Renal pelvis (tissue), 4 donors: ENCODE results near the gene TBC1D5. TPM values are rescaled to one million over a fixed set of nuclear protein-coding genes. Genes with fewer than 3 reads are reported as not detected.
"Not testable (repeated sequence)": the region's sequence is repeated elsewhere in the genome, so short reads cannot be mapped to it uniquely, and the experiment has no call there.

Source experiments
- DNase-seq: peaks from one replicate; pipeline ENCODE4 v3.0.0-alpha.2; 2013
- polyA plus RNA-seq, 3 donors: library from polyadenylated mRNA; unstranded; fragments of 120-200 nt; gene quantifications; one replicate each; pipeline ENCODE4 v1.2.1, GENCODE V29; 2013; ENCODE audit not compliant: insufficient read length in 3 of 3

Gene TBC1D5
- polyA plus RNA-seq, 3 donors, result 46.4 to 52.8 (median 48.8) TPM

- peak; percentile 63 for DNase-seq
Measured at GRCh38 chr3:17645074-17645698, 97.2 kb downstream of the TBC1D5 start.

DNA sequence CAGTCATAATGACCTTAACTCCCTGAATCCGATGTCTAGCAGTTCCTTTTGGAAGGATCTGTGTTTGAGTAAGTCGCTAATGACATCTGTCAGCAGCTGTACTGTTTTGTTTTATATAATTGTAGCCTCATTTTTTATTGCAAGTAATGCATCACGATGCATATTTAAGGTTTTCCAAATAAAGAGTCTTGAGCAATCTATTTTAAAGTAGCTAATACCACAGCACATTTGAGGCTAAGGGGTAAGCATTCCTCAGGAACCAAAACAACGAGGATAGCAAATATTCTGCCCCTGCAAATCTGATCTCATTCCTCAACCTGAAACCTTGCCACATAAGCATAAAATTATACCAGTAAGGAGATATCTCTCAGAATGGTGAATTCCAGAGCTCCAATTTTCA lies 98.7 kb downstream of the TBC1D5 start:
- no peak for DNase-seq

DNA sequence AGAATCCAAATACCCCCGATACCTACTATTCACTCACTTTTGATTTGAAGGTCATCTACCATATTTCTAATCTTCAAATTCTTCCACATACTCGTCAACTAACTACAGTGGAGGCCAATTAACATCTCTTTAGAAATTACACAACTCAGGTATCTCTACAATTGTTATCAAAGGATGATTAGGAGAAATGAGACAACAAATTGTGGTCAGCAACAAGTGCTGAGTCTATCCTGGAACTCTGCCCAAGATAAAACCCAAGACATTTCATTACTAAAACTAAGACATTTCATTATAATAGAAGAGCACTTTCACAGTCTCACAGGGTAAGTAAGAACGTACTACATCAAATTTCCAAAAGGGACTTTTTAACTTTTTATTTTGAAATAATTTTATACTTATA lies 100.0 kb downstream of the TBC1D5 start:
- no peak for DNase-seq

- DNase-seq, result no peak
Measured at GRCh38 chr3:17640466-17640865, 102.0 kb downstream of the TBC1D5 start.

DNA sequence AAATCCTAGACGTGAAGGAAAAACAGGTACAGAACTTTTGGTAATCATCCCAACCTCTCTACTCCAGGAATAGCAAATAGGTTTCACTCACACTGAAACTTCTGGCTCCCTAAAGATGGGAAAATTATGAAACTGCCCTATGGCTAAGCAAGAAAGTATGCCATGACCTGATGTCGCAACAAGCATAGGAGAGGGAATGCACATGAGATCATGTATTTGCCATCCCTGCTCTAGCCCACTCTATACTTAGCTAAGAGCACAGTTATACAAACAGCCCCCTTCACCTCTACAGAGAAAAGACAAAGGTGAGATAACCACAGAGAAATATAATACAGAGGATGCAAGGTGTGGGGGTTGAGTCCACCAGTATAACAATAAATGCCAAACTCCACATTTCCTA lies 102.7 kb downstream of the TBC1D5 start:
- DNase-seq, result no peak

GRCh38 chr3:17639257-17639656 lies 103.2 kb downstream of the TBC1D5 start:
- DNase-seq, result no peak

- no peak for DNase-seq
Measured at GRCh38 chr3:17638356-17638755, 104.1 kb downstream of the TBC1D5 start.

DNA sequence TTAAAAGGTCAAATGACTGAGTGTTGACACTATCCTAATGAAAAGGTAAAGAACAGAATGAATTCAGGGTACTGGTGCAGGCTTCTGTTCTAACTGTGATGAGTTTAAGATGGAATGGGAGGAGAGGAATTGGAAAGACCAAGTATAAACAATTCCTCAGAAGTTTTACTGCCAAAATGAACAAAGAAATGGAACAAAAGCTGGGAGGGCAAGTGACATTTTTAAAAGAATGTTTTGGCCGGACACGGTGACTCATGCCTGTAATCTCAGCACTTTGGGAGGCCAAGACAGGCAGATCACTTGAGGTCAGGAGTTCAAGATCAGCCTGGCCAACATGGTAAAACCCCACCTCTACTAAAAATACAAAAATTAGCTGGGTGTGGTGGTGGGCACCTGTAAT lies 106.8 kb downstream of the TBC1D5 start:
- not testable (repeated sequence) for DNase-seq

- no peak for DNase-seq
Measured at GRCh38 chr3:17634964-17635363, 107.5 kb downstream of the TBC1D5 start.

- DNase-seq, result no peak
Measured at GRCh38 chr3:17634201-17634600, 108.2 kb downstream of the TBC1D5 start.

DNA sequence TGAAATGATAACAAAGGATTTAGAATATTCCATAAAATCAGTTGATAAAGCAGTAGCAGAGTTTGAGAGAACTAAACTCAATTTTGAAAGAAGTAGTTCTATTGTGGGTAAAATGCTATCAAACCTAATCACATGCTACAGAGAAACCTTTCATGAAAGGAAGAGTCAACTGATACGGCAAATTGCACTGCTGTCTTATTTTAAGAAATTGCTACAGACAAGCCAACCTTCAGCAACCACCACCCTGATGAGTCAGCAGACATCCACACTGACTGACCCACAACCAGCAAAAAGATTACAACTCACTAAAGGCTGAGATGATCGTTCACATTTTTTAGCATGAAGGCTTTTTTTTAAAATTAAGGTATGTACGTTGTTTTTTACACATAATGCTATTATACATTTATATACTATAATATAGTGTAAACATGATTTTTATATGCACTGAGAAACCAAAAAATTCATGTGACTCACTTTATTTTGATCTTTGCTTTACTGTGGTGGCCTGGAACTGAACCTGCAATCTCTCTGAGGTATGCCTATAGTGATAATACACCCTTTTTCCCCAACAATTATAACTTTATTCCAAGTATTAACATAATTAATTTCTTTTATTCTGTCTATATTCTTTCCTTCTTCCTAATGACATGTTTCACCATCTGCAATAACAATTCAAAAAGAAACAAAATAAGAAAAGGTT lies 109.9 kb downstream of the TBC1D5 start:
- DNase-seq, result no peak

DNA sequence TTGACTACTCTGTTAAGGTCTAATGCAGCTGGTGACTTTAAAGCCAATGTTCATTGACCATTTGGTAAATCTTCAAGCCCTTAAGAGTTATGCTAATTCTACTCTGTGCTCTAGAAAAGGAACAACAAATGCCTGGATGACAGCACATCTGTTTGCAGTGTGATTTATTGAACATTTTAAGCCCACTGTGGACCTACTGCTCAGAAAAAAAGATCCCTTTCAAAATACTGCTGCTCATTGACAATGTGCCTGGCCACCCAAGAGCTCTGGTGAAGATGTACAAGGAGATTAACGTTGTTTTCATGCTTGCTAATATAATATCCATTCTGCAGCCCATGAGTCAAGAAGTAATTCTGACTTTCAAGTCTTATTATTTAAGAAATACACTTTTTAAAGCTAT lies 110.8 kb downstream of the TBC1D5 start:
- DNase-seq, result no peak

DNA sequence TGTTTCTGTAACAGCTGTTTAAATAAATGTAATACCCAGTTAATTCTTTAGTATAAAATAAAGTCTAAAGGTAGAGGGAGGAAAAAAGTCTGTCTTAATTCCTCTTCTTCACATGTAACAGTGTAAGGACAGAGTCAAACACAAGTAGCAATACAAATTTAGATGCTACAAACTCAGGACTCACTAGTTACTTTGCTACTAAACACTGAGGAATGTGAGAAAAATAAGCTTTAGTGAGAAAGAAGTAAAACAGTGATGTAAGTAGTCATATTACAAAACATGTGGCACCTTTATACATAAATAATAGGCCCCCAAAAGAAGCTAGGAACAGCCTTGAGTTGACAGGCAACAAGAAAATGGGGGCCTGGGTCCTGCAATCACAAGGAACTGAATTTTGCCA lies 113.0 kb downstream of the TBC1D5 start:
- no peak for DNase-seq

DNA sequence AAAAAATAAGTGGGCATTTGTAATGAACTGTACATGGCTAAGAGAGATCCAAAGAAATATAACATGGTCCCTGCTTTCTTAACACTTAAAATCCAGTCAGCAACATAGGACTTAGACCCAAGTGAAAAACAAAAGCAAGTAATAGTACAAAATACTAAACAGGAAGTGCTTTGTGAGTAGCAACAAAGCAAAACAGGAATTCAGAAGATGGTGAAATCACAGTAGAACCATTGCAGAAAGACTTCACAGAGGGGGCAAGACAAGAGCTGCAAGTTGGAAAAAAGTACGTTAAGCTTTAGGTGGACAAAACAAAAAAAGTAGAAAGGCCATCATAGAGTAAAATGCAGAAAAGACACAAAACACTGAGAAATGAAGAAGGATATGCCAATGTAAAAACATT lies 116.0 kb downstream of the TBC1D5 start:
- DNase-seq, result no peak

DNA sequence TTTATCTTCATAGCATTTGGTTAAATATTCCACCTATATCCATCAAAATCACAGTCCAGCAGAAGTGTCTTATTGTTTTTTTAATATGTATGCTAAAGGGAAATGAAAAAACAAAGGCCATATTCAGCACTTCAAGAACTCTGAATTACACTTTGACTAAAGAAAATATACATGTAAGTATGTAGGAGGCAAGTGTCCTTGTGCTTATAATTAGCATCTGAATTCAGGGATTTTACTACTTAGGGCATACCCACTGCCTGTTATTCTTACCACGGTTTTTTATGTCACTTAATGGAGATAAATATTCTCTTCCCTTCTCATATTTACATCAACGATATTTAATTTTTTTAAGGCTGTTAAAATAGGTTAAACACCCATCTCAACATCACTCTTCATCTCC lies 117.3 kb downstream of the TBC1D5 start:
- DNase-seq, result no peak

DNA sequence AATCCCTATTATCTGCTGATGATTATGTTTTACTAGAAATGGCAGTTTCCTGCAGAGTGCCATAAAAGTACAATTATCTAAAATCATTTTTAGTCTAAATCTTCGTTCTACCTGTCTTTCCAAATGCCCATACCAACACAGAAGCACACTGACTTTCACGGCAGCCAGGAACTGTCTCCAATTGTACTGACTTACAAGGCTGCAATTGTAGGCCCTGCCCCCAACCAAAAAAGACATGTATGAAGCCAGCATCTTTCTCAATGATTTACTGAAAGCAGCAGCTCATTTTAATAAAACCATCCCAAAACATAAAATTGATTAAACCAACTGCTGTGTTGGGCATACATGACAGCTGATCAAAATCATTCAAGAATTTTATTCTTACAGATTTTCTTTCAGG lies 119.0 kb downstream of the TBC1D5 start:
- DNase-seq, result no peak

GRCh38 chr3:17619968-17620367 lies 122.5 kb downstream of the TBC1D5 start:
- no peak for DNase-seq

DNA sequence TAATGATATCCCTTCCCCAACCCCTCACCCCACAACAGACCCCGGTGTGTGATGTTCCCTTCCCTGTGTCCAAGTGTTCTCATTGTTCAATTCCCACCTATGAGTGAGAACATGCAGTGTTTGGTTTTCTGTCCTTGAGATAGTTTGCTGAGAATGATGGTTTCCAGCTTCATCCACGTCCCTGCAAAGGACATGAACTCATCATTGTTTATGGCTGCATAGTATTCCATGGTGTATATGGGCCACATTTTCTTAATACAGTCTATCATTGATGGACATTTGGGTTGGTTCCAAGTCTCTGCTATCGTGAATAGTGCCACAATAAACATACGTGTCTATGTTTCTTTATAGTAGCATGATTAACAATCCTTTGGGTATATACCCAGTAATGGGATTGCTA lies 129.4 kb downstream of the TBC1D5 start:
- not testable (repeated sequence) for DNase-seq

GRCh38 chr3:17607905-17608304 lies 134.5 kb downstream of the TBC1D5 start:
- DNase-seq, result no peak

DNA sequence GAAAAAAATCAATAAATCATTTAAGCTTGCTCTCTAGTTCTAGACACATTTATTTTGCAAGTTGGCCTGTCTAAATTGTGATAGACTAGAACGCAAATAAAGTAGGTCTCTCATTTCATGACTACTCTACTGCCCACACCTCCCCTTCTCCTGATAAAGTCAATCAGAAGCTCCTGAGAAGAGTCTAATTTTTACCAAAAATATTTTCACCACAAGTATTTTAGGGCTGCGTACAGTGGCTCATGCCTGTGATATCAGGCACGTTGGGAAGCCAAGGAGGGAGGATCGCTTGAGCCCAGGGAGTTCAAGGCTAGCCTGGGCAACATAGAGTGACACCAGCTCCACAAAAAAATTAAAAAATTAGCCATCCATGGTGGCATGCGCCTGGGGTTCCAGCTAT lies 136.5 kb downstream of the TBC1D5 start:
- no peak for DNase-seq

DNA sequence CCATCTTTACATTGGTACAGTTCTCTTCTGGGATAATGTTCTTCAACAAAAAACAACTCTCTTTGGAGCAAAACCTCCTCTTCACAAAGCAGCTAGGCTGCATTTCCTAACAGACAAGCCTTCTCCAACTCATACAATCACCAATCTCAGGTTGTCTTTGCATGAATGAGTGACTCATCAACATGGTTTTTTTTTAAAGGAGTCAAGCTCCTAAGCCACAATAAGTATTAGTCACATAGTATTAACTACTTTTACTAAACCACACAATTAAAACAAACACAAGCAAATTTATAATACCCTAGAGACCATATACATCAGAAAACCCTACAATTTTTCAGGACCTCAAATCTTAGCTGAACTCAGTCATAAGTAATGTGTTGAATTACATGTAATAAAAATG lies 137.4 kb downstream of the TBC1D5 start:
- no peak for DNase-seq

GRCh38 chr3:17602126-17602525 lies 140.3 kb downstream of the TBC1D5 start:
- DNase-seq, result no peak

DNA sequence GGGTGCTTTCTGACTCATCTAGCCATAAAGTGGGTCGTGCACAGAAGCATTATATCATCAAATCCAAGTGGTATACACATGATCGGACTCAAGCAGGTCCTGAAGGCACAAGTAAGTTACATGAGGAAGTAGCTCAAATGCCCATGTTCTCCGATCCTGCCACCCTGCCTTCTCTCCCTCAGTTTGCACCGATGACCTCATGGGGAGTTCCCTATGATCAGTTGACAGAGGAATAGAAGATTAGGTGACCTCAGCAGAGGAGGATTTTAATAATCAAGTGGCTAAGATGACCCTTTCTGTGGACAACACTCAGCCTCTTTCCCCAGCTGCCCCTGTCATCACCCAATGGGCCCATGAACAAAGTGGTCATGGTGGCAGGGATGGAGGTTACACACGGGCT lies 149.5 kb downstream of the TBC1D5 start:
- DNase-seq, result no peak

DNA sequence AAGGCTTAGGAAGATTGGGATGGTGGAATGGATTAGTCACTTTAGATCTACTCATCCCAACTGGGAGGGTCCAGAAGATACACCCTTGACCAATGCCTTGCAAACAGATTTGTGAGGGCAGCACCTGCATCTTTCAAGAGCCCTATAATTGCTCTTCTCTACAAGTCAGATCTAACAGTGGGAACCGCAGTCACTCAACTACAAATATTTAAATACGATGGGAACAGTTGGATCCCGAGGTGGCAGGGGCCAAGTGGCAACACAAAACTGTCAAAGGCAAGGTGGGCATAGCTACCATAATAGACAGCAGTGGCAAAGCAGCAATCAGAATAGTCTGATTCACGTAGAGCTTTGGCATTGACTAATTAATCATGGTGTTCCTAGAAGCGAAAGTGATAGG lies 152.0 kb downstream of the TBC1D5 start:
- no peak for DNase-seq
